ENCODE measurements around the gene RRP36. TPM values are rescaled to one million over a fixed set of nuclear protein-coding genes. Genes with fewer than 3 reads are reported as not detected.
A peak's percentile ranks its signal among the peaks of the same experiment; 100 is the strongest.

The RRP36 gene
- total RNA-seq, 1 experiment from 2014 or later, result 115 TPM

- BruUV-seq (replicated peaks), result no TSS peak
- Histone ChIP-seq H3K27ac (ENCODE audit: low read depth, low read length, poor library complexity, severe bottlenecking) (peak within 1 kb of the TSS; percentile 93), H3K27me3 (replicated peaks; ENCODE audit: insufficient read depth, low read depth, low read length, poor library complexity) (no peaks in the 10 kb centered on the region), H3K4me3 (ENCODE audit: low read depth, low read length, poor library complexity, severe bottlenecking) (peak within 1 kb of the TSS; percentile 83), H3K9me3 (ENCODE audit: low read depth, low read length, poor library complexity, severe bottlenecking) (no peaks in the 10 kb centered on the region), H3K4me1 (ENCODE audit: insufficient read depth, low read length, poor library complexity, severe bottlenecking) (peaks cover 29% of the 10 kb centered on the region), H3K36me3 (ENCODE audit: insufficient read depth, low read length, poor library complexity, severe bottlenecking) (peaks cover 32% of the 10 kb centered on the region)
- ChIA-PET CTCF (no interaction called here), POLR2A (ENCODE audit: low non-redundant PET) (no interaction called here)
- peak; percentile 98 for DNase-seq (ENCODE audit: low spot score)
- TF ChIP-seq CTCF (conservative IDR thresholded peaks at IDR 0.05; ENCODE audit: low read depth, low read length), result no peak
- no peak for TF ChIP-seq EZH2 (IDR thresholded peaks at IDR 0.05; ENCODE audit: borderline replicate concordance, low read depth, low read length, poor library complexity, severe bottlenecking)
- intact Hi-C loops (cut with micrococcal nuclease; ENCODE audit: unreplicated experiment), result no loop called here
Measured at GRCh38 chr6:43053545-43054205, 32.3 kb downstream of the RRP36 start, which contains the start of gene CUL7. CUL7 (minus strand) TSS chr6:43053851; CDS start chr6:43052788, 1,063 bp downstream.

DNA sequence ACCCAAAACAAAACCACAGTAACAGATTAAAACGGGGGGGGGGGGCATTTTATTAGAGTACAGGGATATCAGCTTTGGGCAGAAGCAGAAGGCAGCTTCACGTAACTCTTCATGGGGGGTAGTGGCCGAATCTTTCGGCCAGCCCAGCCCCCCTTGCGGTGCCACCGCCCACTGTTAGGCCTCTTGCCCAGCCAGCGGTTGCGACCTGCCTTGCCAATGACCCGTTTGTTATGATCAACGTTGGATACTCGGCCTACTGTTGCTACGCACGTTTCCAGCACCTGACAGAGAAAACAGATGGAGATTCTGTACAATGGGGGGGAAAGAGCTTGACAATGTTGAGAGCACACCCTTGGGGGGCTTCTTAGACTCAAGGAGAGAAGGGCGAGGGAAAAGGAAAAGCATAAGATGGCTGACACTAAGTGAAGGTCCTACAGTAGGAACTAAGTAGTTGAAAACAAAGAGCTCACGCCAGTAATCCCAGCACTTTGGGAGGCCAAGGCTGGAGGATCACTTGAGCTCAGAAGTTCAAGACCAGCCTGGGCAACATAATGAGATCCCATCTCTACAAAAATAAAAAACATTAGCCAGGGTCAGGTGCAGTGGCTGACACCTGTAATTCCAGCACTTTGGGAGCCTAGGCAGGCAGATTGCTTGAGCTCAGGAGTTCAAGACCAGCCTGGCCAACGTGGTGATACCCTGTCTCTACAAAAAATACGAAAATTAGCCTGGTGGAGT is 33.0 kb downstream of the RRP36 start:
- intact Hi-C loops (cut with micrococcal nuclease; ENCODE audit: unreplicated experiment), result no loop called here

GRCh38 chr6:43055966-43056365 is 34.5 kb downstream of the RRP36 start:
- intact Hi-C loops (cut with micrococcal nuclease; ENCODE audit: unreplicated experiment), result no loop called here

More for the DNA sequence above, 33.0 kb downstream of the RRP36 start:
- BruUV-seq (replicated peaks), result no TSS peak
- POLR2A ChIA-PET (ENCODE audit: low non-redundant PET), result no interaction called here
- Histone ChIP-seq H3K4me1 (ENCODE audit: insufficient read depth, low read length, poor library complexity, severe bottlenecking) (peaks cover 29% of the 10 kb centered on the region), H3K27me3 (replicated peaks; ENCODE audit: insufficient read depth, low read depth, low read length, poor library complexity) (no peaks in the 10 kb centered on the region), H3K27ac (ENCODE audit: low read depth, low read length, poor library complexity, severe bottlenecking) (peak overlapping the region; percentile 93), H3K36me3 (ENCODE audit: insufficient read depth, low read length, poor library complexity, severe bottlenecking) (peaks cover 26% of the 10 kb centered on the region), H3K4me3 (ENCODE audit: low read depth, low read length, poor library complexity, severe bottlenecking) (peak overlapping the region; percentile 83), H3K9me3 (ENCODE audit: low read depth, low read length, poor library complexity, severe bottlenecking) (no peaks in the 10 kb centered on the region)
- no peak for DNase-seq (ENCODE audit: low spot score)
- TF ChIP-seq CTCF (conservative IDR thresholded peaks at IDR 0.05; ENCODE audit: low read depth, low read length) (no peak), EZH2 (IDR thresholded peaks at IDR 0.05; ENCODE audit: borderline replicate concordance, low read depth, low read length, poor library complexity, severe bottlenecking) (no peak)
- CTCF ChIA-PET, result no interaction called here

More at GRCh38 chr6:43055966-43056365, 34.5 kb downstream of the RRP36 start:
- H3K27ac ChIP-seq (ENCODE audit: low read depth, low read length, poor library complexity, severe bottlenecking), result no peak overlapping the region
- ChIA-PET POLR2A (ENCODE audit: low non-redundant PET) (no interaction called here), CTCF (no interaction called here)
- no peaks in the 10 kb centered on the region for H3K9me3 ChIP-seq (ENCODE audit: low read depth, low read length, poor library complexity, severe bottlenecking)
- peaks cover 12% of the 10 kb centered on the region for H3K36me3 ChIP-seq (ENCODE audit: insufficient read depth, low read length, poor library complexity, severe bottlenecking)
- no peaks in the 10 kb centered on the region for H3K27me3 ChIP-seq (replicated peaks; ENCODE audit: insufficient read depth, low read depth, low read length, poor library complexity)
- H3K4me1 ChIP-seq (ENCODE audit: insufficient read depth, low read length, poor library complexity, severe bottlenecking), result peaks cover 35% of the 10 kb centered on the region
- BruUV-seq (replicated peaks), result no TSS peak
- DNase-seq (ENCODE audit: low spot score), result no peak
- no peak for TF ChIP-seq CTCF (conservative IDR thresholded peaks at IDR 0.05; ENCODE audit: low read depth, low read length)
- no peak for TF ChIP-seq EZH2 (IDR thresholded peaks at IDR 0.05; ENCODE audit: borderline replicate concordance, low read depth, low read length, poor library complexity, severe bottlenecking)
- H3K4me3 ChIP-seq (ENCODE audit: low read depth, low read length, poor library complexity, severe bottlenecking), result no peak overlapping the region
